Measurements from ENCODE around the gene TMEM170A.
A peak's percentile ranks its signal among the peaks of the same experiment; 100 is the strongest.
"Not testable (repeated sequence)": the region's sequence is repeated elsewhere in the genome, so short reads cannot be mapped to it uniquely, and the experiment has no call there.

TMEM170A gene

GRCh38 chr16:75446416-75446815 lies 18.1 kb downstream of the TMEM170A start:
- DNase-seq: no peak

GRCh38 chr16:75445298-75445697 lies 19.2 kb downstream of the TMEM170A start:
- no peak for DNase-seq

GRCh38 chr16:75443298-75443697 lies 21.2 kb downstream of the TMEM170A start:
- DNase-seq: no peak

GRCh38 chr16:75433732-75434413 lies 30.6 kb downstream of the TMEM170A start:
- DNase-seq: no peak

GRCh38 chr16:75432828-75433731 lies 31.4 kb downstream of the TMEM170A start, which contains the start of gene CFDP1:
Gene CFDP1 (minus strand): TSS chr16:75433503. CDS start chr16:75433352, 151 bp downstream.
- peak; percentile 98 for DNase-seq

- DNase-seq: no peak
These were observed 34.7 kb downstream of the TMEM170A start for GRCh38 chr16:75429621-75430403.

GRCh38 chr16:75426524-75426923 lies 38.0 kb downstream of the TMEM170A start:
- DNase-seq: not testable (repeated sequence)

- not testable (repeated sequence) for DNase-seq
These were observed 40.3 kb downstream of the TMEM170A start for GRCh38 chr16:75424105-75424762.

GRCh38 chr16:75423723-75424104 lies 40.8 kb downstream of the TMEM170A start:
- DNase-seq: no peak

GRCh38 chr16:75421820-75422126 lies 42.7 kb downstream of the TMEM170A start:
- no peak for DNase-seq

- DNase-seq: peak; percentile 72
These were observed 43.3 kb downstream of the TMEM170A start for GRCh38 chr16:75420987-75421819.

- DNase-seq: no peak
These were observed 47.5 kb downstream of the TMEM170A start for GRCh38 chr16:75416904-75417565.

- DNase-seq: no peak
These were observed 49.2 kb downstream of the TMEM170A start for GRCh38 chr16:75415169-75415905.

- DNase-seq: no peak
These were observed 50.5 kb downstream of the TMEM170A start for GRCh38 chr16:75413951-75414350.

GRCh38 chr16:75406943-75407342 lies 57.5 kb downstream of the TMEM170A start:
- DNase-seq: no peak

- DNase-seq: no peak
These were observed 61.5 kb downstream of the TMEM170A start for GRCh38 chr16:75402821-75403475.

- no peak for DNase-seq
These were observed 62.2 kb downstream of the TMEM170A start for GRCh38 chr16:75402159-75402820.

GRCh38 chr16:75401691-75402090 lies 62.8 kb downstream of the TMEM170A start:
- no peak for DNase-seq

- DNase-seq: no peak
These were observed 66.2 kb downstream of the TMEM170A start for GRCh38 chr16:75398333-75398732.
